ENCODE data around the gene EIF2S2.

EIF2S2 gene

GRCh38 chr20:34088305-34089174 lies 23.5 kb downstream of the EIF2S2 start:
- DNase-seq (ENCODE audit: low read depth): no peak

GRCh38 chr20:34085544-34086040 lies 26.5 kb downstream of the EIF2S2 start:
- no peak for DNase-seq (ENCODE audit: low read depth)

GRCh38 chr20:34084227-34084923 lies 27.7 kb downstream of the EIF2S2 start:
- no peak for DNase-seq (ENCODE audit: low read depth)

- DNase-seq (ENCODE audit: low read depth): no peak
These were observed 28.3 kb downstream of the EIF2S2 start for GRCh38 chr20:34083781-34084180.

GRCh38 chr20:34083137-34083536 lies 28.9 kb downstream of the EIF2S2 start:
- DNase-seq (ENCODE audit: low read depth): no peak

GRCh38 chr20:34082232-34082887 lies 29.7 kb downstream of the EIF2S2 start:
- no peak for DNase-seq (ENCODE audit: low read depth)

GRCh38 chr20:34079818-34080217 lies 32.2 kb downstream of the EIF2S2 start:
- no peak for DNase-seq (ENCODE audit: low read depth)

- DNase-seq (ENCODE audit: low read depth): no peak
These were observed 33.5 kb downstream of the EIF2S2 start for GRCh38 chr20:34078540-34078939.

- no peak for DNase-seq (ENCODE audit: low read depth)
These were observed 35.1 kb downstream of the EIF2S2 start for GRCh38 chr20:34076952-34077351.

GRCh38 chr20:34075647-34076046 lies 36.4 kb downstream of the EIF2S2 start:
- DNase-seq (ENCODE audit: low read depth): no peak

GRCh38 chr20:34074101-34074760 lies 37.8 kb downstream of the EIF2S2 start:
- DNase-seq (ENCODE audit: low read depth): no peak

GRCh38 chr20:34072778-34073177 lies 39.3 kb downstream of the EIF2S2 start:
- no peak for DNase-seq (ENCODE audit: low read depth)

GRCh38 chr20:34072076-34072475 lies 40.0 kb downstream of the EIF2S2 start:
- DNase-seq (ENCODE audit: low read depth): no peak

- DNase-seq (ENCODE audit: low read depth): no peak
These were observed 41.2 kb downstream of the EIF2S2 start for GRCh38 chr20:34070859-34071258.

GRCh38 chr20:34070079-34070439 lies 42.0 kb downstream of the EIF2S2 start:
- DNase-seq (ENCODE audit: low read depth): no peak

- peak; percentile 8 for DNase-seq (ENCODE audit: low read depth)
These were observed 42.5 kb downstream of the EIF2S2 start for GRCh38 chr20:34069341-34070078.

GRCh38 chr20:34068001-34068400 lies 44.0 kb downstream of the EIF2S2 start:
- no peak for DNase-seq (ENCODE audit: low read depth)

GRCh38 chr20:34066476-34067090 lies 45.5 kb downstream of the EIF2S2 start:
- no peak for DNase-seq (ENCODE audit: low read depth)

GRCh38 chr20:34065260-34065659 lies 46.8 kb downstream of the EIF2S2 start:
- no peak for DNase-seq (ENCODE audit: low read depth)

- no peak for DNase-seq (ENCODE audit: low read depth)
These were observed 47.8 kb downstream of the EIF2S2 start for GRCh38 chr20:34064286-34064685.

Measured in stimulated activated CD8-positive, alpha-beta memory T cell treated with anti-CD3 and anti-CD28 coated beads, Interleukin-12 subunit alpha, Interleukin-12 subunit beta, amount 100 ng/mL, for 4 hours (primary cell).